ENCODE measurements around the gene CPTP. TPM values are rescaled to one million over a fixed set of nuclear protein-coding genes. Genes with fewer than 3 reads are reported as not detected.
"Not testable (repeated sequence)": the region's sequence is repeated elsewhere in the genome, so short reads cannot be mapped to it uniquely, and the experiment has no call there.

Gene CPTP
- polyA plus RNA-seq, 1 donor, result 10.8 TPM

DNA sequence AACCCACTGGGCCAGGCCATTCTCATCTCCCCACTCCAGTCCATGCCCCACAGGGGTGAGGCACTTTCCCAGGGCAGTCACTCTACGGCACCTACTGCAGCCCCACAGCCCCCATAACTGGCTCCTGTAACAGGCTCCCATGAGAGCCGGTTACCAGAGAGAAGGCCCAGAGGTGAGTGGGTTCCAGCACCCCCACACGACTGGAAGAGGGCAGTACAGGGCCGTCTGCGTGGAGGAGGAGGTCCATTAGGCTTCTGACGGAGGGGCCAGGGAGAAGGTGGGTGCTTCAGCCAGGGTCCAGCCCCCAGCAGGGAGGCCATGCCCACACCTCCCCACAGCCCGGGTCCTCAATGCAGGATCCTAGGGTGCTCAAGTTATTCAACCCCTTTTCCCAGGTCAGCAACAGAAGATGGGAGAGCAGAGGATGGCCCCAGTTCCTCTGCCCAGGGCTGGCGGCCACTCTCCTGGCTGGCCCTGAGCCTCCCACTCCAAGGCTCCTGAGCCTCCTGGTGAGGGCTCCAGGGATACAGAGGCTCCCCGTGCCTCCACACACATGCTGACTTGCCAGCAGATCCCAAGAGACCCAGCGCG is 18.4 kb upstream of the CPTP start:
- no peak for DNase-seq

DNA sequence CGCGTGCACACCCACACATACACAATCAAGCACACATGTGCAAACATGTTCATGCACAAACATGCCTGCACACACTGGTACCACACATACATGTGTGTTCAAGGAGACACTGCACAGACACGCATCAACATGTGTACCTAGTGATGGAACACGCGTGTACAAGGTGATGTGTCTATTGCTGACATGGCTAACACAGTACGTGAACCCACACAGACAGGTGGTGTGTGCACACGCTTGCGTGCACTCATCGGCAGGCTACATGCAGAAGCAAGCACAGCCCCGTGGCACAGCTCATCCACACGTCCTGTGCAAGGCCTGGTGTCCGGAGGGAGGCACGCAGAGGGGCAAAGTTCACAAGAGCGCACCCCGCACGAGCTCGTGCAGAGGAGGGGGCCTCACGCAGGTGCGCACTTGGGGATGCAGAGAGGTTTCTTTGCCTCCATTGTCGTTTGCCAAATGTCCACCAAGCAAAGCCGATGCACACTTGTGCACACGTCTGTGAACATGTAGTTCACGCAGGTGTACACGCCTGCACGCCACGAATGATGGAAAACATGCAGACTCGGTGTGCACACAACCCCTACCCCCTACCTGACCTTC is 17.8 kb upstream of the CPTP start:
- no peak for DNase-seq

DNA sequence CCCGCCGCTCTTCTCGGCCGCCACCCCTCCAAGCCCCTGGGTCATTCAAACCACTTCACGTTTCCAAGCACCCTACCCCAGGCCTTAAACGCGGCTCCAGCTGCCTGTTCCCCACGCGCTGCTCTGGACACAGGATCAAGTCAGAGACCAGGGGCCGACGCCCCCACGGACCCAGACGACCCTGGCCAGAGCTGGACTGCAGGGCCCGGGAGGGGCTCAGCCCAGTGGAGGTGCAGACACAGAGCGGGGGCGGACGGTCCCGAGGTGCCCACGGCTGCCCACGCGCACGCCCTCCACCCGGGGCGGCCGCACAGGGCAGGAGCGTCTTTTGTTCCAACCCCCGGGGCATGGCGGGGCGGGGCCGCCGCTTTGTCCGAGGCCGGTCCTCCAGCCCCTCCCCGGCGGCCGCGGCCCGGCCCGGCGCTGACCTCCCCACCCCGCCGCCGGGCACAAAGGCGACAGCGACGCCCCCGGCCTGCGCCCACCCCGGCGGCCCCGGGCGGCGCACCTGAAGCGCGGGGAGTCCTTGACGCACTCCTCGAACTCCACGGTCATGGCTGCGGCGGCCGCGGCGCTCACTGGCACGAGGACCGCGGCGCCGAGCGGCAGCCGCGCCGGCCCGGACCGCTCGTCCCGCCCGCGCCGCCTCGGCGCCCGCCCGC is 17.2 kb upstream of the CPTP start:
- no peak for DNase-seq

DNA sequence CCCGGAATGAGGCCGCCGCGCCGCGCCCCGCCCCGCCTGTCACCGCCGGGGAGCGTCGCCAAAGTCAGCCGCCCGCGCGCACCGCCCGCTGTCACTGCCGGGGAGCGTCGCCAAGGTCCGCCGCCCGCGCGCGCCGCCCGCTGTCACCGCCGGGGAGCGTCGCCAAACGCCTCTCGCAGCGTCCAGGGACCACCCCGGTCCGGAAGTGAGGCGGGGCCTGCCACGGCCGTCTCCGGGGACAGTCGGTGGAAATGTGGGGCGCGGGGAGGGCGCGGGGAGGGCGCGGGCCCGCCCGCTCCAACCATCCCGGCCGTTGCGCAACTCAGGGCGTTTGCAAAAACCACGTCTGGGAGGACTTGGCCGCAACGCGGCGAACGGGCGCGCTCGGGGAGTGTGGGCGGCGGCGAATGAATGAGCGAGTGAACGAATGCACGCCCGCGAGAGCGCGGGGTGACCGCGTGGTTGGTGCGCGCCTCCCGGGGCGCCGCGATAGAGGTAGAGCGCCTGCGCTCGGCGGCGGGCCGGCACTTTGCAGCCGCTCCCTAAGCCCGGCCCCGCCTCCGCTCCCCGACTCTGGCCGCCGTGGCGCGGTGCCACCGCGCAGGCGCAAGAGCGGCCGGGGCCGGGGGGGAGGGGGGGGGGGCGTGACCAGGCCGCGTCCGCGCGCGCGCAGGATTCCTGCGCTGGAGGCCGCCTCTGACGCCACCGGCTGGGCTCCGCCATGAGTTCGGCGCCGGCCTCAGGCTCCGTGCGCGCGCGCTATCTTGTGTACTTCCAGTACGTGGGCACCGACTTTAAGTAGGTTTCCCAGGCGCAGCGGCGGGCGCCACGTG is 16.5 kb upstream of the CPTP start, which contains the start of the genes ACAP3 and PUSL1:
ACAP3 (minus strand) TSS at position 8 of the 833 bp plus-strand sequence. CDS start 115 bp downstream, outside the sequence.
PUSL1 (plus strand) TSS at position 675 of the 833 bp plus-strand sequence; CDS start at position 722, 47 bp downstream.
- peak; percentile 86 for DNase-seq

DNA sequence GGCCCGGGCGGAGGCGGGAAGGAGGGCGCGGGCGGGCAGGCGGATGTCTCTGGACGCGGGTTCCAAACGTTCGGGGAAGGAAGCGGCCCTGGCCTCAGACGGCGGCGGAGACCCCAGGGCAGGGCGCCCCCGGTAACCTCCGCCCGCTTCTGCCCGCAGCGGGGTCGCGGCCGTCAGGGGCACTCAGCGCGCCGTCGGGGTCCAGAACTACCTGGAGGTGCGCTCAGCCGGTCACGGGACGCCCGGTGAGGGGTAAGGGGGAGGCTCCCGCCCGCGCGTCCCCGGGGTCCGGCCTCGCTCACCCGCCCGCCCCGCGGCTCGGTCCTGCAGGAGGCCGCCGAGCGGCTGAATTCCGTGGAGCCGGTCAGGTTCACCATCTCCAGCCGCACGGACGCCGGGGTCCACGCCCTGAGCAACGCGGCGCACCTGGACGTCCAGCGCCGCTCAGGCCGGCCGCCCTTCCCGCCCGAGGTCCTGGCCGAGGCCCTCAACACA is 15.8 kb upstream of the CPTP start:
- no peak for DNase-seq

DNA sequence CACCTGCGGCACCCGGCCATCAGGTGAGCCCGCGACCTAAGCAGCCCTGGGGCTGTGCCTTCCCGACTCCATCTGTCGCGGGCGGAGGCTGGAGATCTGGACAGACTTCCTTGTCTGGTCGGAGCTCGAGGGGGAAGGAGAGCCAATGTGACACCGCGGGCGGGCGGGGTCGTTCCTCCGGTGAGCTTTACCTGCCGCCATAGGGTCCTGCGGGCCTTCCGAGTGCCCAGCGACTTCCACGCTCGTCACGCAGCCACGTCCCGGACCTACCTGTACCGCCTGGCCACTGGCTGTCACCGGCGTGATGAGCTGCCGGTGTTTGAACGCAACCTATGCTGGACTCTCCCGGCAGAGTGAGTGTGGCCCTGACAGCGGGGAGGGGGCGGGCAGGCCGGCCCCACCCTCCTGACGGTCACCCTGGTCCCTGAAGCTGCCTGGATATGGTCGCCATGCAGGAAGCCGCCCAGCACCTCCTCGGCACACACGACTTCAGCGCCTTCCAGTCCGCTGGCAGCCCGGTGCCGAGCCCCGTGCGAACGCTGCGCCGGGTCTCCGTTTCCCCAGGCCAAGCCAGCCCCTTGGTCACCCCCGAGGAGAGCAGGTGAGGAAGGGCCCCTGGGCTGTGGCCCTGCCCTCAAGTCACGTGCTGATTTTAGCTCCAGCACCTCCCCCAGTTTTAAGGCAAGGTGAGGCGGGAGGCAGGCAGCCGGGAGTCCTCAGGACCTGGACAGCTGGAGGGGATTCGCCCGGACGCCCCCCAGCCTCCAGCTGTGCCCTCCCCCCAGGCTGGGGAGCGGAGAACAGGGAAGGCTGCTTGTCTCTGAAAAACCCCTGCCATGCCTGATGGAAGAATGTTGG is 15.1 kb upstream of the CPTP start:
- DNase-seq, result no peak

DNA sequence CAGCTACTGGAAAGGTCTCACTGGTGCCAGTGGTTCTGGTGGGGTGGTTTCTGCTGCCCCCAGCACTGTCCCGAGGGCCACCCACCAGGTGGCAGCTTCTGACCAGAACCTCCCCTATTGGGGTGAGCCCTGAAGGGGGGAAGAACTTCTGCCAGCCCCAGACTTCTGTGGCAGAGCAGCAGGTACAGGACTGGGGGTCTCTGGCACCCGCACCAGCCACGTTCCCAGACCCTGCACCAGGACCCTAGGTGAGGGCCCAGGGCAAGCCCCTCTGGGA is 14.6 kb upstream of the CPTP start:
- no peak for DNase-seq

DNA sequence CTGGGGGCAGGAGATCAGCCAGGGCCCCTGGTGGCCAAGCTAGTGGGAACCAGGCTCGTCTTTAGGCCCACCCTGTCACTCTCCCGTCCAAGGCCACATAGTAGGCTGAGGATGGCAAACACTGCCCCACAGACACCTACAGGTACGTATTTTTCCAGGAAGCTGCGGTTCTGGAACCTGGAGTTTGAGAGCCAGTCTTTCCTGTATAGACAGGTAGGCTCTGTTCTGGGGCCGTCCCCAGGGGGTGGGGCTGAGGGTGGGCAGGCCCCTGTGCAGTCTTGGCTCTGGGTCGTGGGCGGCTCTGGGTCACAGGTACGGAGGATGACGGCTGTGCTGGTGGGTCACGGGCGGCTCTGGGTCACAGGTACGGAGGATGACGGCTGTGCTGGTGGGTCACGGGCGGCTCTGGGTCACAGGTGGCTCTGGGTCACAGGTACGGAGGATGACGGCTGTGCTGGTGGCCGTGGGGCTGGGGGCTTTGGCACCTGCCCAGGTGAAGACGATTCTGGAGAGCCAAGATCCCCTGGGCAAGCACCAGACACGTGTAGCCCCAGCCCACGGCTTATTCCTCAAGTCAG is 14.0 kb upstream of the CPTP start:
- DNase-seq, result no peak

DNA sequence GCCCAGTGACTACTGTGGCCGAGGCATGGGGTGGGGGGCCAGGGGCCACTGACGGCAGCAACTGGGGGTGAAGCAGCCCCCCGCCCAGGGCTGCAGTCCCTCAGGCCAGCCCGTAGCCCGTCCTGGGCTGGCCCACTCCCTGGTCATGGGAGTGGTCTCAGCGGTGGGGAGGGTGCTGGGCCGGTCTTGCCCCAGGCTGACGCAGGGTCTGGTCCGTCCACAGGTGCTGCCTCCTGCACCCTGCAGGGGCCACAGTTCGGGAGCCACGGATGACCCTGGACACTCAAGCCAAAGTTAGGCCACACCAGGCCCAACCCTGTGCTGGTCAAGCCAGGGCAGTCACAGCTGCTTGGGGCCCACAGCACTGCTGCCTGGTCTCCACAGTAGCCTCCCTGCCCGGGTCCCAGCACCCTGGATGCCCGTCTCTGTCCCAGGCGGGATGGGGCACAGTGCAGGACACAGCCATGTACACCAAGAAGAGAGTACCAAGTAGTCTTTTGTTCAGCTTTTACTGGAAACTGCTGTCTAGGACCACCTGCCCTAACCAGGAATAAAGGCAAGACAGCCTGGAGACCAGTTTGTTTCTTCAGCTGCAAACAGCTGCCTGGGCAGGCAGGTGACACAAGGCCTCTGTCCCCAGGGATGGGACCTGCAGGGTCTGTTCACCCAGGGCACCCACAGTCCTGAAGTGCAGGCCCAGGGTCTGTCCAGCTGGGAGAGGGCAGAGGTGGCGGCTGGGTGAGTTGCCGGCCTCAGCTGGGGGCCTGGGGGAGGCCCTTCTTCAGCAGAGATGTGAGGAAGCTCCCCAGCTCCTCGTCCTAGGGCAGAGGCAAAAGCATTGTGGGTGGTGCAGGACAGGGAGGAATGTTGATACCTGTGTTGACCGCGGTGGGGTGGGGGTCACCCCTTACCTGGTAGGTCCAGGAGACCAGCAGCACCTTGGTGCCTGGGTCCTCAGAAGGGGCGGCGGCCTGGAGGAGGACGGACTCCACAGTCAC is 13.2 kb upstream of the CPTP start:
- DNase-seq, result no peak

DNA sequence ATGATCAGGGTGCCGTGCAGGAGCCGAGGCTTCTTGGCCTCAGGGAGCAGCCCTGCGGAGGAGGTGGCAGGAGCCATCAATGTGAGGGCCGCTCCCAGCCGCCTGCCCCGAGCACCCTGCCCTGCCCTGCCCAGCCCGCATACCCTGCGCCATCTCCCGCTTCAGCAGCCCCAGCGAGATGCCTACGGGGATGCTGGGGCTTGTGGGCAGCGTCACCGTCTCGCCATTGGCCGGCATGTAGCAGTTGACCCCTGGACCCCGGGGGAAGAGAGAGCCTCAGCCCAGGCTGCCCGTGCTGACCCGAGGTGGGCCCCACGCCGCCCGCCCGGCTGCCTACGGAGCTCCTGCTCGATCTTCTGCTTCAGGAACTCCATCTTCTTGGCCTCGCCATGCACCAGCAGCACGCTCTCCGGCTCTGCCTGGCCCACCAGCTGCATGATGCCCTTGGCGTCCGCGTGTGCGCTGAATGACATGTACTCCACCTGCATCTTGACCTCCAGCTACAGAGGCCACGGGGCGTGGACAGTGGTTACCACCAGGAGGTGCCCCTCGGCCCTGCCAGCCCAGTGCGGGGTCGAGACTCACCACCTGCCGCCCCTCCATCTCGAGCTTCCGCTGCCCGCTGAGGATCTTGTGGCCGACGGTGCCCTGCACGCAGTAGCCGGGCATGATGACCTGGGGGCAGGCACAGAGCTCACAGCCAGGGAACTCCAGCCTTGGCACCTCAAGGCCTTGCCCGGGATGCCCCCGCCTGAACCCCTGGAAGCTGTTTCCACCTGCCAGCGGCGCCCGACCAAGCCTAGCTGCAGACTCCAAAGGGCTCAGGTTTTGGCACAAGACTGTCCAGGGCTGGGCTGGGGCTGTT is 11.9 kb upstream of the CPTP start:
- DNase-seq, result no peak

DNA sequence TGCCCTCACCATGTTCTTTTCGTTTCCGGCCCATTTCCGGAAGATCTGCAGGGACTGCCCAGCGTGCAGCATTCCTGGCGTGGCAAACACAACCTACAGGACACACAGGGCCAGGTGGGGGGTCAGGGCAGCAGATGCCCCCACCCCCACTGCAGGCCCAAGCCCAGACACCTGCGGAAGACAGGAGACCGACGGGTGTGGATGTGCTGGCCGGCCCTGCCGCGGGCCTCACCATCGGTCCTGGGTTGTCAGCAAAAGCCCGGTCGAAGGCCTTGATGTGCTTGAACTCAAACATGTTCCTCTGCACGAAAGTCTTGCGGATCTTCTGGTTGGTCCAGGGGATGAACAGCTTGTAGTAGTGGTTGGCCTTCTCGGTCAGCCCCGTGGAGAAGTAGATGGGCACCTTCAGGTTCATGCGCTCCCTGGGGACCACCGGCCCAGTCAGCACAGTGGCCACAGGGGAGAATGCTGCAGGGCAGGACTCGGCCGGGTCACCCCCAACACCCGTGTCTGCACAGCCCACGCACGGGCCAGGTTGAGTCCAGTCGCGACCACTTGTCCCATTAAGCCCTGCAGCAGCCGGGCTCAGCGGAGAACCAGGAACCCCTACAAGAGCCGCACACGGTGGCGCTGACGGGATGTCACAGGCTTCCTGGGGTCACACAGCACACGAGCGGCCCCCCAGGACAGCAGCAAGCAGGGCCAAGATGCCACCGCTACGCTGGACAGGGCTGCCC is 10.9 kb upstream of the CPTP start:
- DNase-seq, result no peak

DNA sequence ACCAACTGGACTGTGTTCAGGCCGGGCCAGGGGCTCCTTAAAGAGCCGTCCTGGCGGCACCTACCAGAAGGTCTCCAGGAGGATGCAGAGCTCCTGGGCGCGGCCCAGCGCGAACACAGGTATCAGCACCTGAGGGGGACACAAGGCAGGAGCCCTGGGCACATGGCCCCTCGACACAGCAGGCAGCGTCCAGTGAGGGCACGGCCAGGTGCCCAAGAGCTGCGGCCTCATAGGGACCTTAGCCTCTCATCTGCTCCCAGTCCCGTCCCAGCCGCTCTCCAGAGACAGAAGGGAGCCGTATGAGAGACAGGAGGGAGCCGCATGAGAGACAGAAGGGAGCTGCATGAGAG is 10.4 kb upstream of the CPTP start:
- DNase-seq, result no peak

DNA sequence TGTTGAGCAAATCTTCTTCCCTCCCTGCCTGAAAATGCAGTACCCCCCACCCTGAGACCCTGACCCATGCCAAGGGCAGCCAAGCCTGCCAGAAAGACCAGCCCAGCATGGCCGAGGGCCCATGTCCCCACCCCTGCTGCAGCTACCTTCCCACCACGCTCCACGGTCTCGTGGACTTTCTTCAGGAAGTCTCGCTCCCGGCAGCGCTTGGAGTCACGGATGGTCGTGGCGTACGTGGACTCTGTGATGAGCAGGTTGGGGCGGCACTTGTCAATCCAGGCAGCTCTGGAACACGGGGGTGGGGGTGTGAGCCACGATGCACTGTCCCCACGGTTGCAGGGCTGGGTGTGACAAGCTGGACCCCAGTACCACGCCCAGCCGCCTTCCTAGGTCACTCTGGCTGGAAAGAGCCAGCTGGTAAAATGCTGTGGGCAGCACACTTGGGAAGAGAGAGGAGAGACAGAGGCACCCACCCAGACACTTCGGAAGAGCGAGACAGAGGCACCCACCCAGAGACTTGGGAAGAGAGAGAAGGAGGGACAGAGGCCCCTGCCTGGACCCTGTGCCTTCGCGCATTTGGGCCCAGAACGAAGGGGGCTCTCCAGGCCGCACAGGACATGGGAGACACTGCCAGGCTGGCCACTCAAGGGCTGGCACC is 9.8 kb upstream of the CPTP start:
- DNase-seq, result no peak

DNA sequence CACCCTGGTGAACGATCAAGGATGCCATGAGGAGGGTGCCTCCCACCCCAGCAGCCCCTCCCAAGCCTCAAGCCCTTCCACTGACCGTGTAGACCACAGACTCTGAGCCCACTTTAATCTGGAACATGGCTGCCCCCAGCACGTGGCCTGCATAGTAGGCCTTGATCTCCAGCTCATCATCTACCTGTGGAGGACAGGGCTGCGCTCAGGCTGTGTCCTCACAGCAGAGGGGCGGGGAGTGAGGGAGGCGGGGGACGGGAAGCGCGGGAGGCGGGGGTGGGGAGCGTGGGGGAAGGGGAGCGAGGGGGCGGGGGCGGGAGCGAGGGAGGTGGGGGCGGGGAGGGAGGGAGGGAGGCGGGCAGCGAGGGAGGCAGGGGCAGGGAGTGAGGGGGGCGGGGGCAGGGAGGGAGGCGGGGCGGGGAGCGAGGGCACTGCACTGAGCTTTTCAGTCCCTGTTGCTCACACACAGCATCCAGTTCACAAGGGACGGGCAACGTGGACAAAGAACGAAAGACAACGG is 9.1 kb upstream of the CPTP start:
- DNase-seq, result no peak

DNA sequence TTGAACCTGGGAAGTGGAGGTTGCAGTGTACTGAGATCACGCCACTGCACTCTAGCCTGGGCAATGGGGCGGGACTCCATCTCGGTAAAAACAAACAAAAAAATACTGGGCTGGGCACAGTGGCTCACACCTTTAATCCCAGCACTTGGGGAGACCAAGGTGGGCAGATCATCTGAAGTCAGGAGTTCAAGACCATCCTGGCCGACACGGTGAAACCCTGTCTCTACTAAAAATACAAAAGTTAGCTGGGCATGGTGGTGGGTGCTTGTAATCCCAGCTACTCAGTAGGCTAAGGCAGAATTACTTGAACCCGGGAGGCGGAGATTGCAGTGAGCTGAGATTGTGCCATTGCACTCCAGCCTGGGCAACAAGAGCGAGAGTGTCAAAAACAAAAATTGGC is 8.4 kb upstream of the CPTP start:
- not testable (repeated sequence) for DNase-seq

DNA sequence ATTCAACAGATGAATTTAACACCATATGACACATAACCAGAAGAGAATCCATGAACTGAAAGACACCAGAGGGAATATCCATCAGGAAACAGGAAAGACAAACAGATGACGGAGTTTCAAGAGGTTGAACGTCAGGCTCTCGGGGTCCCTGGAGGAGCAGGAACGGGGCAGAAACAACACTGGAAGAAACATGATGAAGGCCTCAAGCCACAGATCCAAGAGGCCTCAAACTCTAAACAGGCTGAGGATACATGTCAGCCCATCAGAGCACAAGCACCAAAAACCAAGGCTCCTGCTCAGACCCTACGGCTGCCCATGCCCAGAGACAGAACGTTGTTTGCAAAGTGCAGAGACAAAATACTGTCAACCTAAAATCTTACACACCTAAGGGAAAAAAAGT is 7.2 kb upstream of the CPTP start:
- no peak for DNase-seq

DNA sequence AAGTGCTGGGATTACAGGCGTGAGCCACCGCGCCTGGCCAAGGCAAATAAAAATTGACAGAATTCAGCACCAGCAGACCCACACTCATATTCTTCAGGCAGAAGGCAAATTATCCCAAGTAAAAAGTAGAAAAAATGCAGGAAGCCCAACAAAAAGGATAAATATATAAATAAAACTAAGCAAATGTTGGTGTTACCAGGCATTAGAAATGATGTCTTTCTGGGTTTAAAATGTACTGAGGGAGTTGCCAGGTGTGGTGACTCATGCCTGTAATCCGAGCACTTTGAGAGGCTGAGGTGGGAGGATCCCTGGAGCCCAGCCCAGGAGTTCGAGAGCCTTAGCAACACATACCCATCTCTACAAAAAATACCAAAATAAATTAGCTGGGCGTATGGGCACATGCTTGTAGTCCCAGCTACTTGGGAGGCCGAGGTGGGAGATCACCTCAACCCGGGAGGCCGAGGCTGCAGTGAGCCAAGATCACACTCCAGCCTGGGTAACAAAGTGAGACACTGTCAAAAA is 6.4 kb upstream of the CPTP start:
- no peak for DNase-seq
